Prostate gland (tissue), 2 donors: ENCODE measurements around the gene PSMG4.

Experiments
- POLR2A ChIP-seq: fragments of 450-650 bp; IDR thresholded peaks from one replicate; pipeline ENCODE4 v1.6.1; 2016; ENCODE audit warnings: antibody characterized with exemption, mild to moderate bottlenecking
- POLR2AphosphoS5 ChIP-seq: sonication (generic); formaldehyde crosslinking; IDR thresholded peaks from one replicate; pipeline ENCODE4 v1.6.1; 2017; ENCODE audit warnings: antibody characterized with exemption
- TF ChIP-seq, protein P1 (sequence below), 4 experiments: fragments of 200-600 bp in 2 of 4; fragments of 450-650 bp in 2 of 4; sonication (generic) in 2 of 4; IDR thresholded peaks; 1 replicate in 3 of 4; 2 replicates in 1 of 4; pipeline ENCODE4 v1.5.1; 2016 to 2019; ENCODE audit warnings: antibody characterized with exemption in 4 of 4, mild to moderate bottlenecking in 2 of 4, moderate library complexity in 2 of 4

DNA sequence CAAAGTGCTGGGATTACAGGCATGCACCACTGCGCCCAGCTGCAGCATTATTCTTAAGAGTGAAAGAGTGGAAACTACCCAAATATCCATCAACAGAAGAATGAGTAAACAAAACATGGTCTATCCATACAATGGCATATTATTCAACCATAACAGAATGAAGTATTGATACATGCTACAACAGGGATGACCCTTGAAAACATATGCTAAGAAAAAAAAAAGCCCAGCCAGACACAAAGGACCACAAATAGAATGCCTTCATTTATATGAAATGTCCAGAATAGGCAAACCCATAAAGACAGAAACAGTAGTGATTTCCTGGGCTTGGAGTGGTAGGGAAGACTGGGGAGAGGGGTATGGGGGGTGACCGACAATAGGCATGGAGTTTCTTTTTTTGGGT lies 38.4 kb upstream of the PSMG4 start:
- TF ChIP-seq, protein P1, sequence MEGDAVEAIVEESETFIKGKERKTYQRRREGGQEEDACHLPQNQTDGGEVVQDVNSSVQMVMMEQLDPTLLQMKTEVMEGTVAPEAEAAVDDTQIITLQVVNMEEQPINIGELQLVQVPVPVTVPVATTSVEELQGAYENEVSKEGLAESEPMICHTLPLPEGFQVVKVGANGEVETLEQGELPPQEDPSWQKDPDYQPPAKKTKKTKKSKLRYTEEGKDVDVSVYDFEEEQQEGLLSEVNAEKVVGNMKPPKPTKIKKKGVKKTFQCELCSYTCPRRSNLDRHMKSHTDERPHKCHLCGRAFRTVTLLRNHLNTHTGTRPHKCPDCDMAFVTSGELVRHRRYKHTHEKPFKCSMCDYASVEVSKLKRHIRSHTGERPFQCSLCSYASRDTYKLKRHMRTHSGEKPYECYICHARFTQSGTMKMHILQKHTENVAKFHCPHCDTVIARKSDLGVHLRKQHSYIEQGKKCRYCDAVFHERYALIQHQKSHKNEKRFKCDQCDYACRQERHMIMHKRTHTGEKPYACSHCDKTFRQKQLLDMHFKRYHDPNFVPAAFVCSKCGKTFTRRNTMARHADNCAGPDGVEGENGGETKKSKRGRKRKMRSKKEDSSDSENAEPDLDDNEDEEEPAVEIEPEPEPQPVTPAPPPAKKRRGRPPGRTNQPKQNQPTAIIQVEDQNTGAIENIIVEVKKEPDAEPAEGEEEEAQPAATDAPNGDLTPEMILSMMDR (IDR thresholded peaks at IDR 0.05): no peak
- TF ChIP-seq POLR2A (no peak), POLR2AphosphoS5 (no peak)
